ENCODE measurements around the gene ATP2C2.

Gene ATP2C2

GRCh38 chr16:84329843-84330684 lies 38.3 kb upstream of the ATP2C2 start:
- no peaks in the 10 kb centered on the region for H3K27me3 ChIP-seq (ENCODE audit: insufficient read depth, poor library complexity, severe bottlenecking)
- no peak for TF ChIP-seq CTCF (IDR thresholded peaks at IDR 0.05; ENCODE audit: insufficient read depth, low read length)
- no peak for TF ChIP-seq GABPA (IDR thresholded peaks at IDR 0.05; ENCODE audit: low read depth)
- TF ChIP-seq POLR2AphosphoS5 (IDR thresholded peaks at IDR 0.05; ENCODE audit: low read depth), result no peak
- no peak for TF ChIP-seq REST (IDR thresholded peaks at IDR 0.05; ENCODE audit: insufficient replicate concordance, low read depth)
- TF ChIP-seq SPI1 (IDR thresholded peaks at IDR 0.05; ENCODE audit: borderline replicate concordance, low read depth), result no peak
- no peak for DNase-seq (ENCODE audit: low read depth in 1 of 2, low spot score in 1 of 2)
- no peak overlapping the region for H3K27ac ChIP-seq (replicated peaks)
- no peak overlapping the region for H3K4me3 ChIP-seq (replicated peaks; ENCODE audit: insufficient read depth, low read length)

GRCh38 chr16:84330685-84331050 lies 37.7 kb upstream of the ATP2C2 start:
- TF ChIP-seq REST (IDR thresholded peaks at IDR 0.05; ENCODE audit: insufficient replicate concordance, low read depth), result no peak
- no peak for DNase-seq (ENCODE audit: low read depth in 1 of 2, low spot score in 1 of 2)
- Histone ChIP-seq H3K4me3 (replicated peaks; ENCODE audit: insufficient read depth, low read length) (no peak overlapping the region), H3K27me3 (ENCODE audit: insufficient read depth, poor library complexity, severe bottlenecking) (no peaks in the 10 kb centered on the region), H3K27ac (replicated peaks) (no peak overlapping the region)

GRCh38 chr16:84331998-84332780 lies 36.1 kb upstream of the ATP2C2 start:
- Histone ChIP-seq H3K27me3 (ENCODE audit: insufficient read depth, poor library complexity, severe bottlenecking) (no peaks in the 10 kb centered on the region), H3K4me3 (replicated peaks; ENCODE audit: insufficient read depth, low read length) (no peak overlapping the region), H3K27ac (replicated peaks) (no peak overlapping the region)
- DNase-seq (ENCODE audit: low read depth in 1 of 2, low spot score in 1 of 2), result no peak
- TF ChIP-seq POLR2AphosphoS5 (IDR thresholded peaks at IDR 0.05; ENCODE audit: low read depth) (no peak), GABPA (IDR thresholded peaks at IDR 0.05; ENCODE audit: low read depth) (no peak), CTCF (IDR thresholded peaks at IDR 0.05; ENCODE audit: insufficient read depth, low read length) (no peak), REST (IDR thresholded peaks at IDR 0.05; ENCODE audit: insufficient replicate concordance, low read depth) (no peak), SPI1 (IDR thresholded peaks at IDR 0.05; ENCODE audit: borderline replicate concordance, low read depth) (no peak)

All from HL-60 (cell line).